ENCODE measurements around the gene NME1. TPM values are rescaled to one million over a fixed set of nuclear protein-coding genes. Genes with fewer than 3 reads are reported as not detected.
"Not testable (repeated sequence)": the region's sequence is repeated elsewhere in the genome, so short reads cannot be mapped to it uniquely, and the experiment has no call there.

The NME1 gene
- total RNA-seq = 10 to 100 TPM; 21.1 to 67.6 (median 61.1) TPM

DNA sequence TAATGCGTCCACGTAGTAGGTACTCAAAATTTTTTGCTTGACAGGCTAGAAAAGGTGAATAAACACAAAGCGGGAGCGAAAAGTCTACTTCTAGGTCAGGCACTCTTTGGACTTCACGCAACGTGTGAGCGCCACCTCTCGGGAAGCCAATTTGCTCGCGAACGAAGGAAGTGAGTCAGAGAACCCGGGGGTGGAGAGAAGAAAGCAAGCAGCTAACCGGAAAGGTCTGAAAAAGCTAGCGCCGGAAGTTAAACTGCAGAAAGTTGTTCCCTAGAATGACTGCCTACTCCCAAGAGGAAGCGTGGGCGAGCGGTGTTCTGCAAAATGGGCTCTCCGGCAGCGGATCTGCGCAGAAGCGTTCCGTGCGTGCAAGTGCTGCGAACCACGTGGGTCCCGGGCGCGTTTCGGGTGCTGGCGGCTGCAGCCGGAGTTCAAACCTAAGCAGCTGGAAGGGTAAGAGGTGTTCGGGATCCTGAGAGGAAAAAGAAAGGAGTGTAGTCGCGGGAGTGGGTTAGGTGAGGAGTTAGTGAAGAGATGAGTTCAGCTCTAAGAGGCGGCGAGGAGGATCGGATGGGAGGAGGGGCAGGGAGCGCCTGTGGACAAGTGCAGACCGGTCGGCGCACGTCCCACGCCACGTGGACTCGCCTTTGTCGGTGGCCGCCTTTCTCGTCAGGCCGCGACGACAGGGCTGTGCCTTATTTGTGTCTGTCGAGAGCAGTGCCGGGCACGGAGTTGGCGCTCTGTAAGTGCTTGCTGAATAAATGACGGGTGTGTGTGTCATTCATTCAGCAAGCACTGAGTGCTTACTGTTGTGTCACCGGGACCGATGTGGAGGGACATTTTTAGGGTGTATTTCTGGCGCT is at the start of gene NME1:
TSS of gene NME1 (plus strand) at position 350 of the 863 bp plus-strand sequence. CDS start 2,096 bp downstream, outside the sequence.
- Histone ChIP-seq H3K4me3 (peak within 1 kb of the TSS; percentile 63), H3K27ac (peak within 1 kb of the TSS; percentile 66), H3K4me1 (peaks cover 22% of the 10 kb centered on the region), H3K9me3 (no peaks in the 10 kb centered on the region), H3K27me3 (no peaks in the 10 kb centered on the region), H3K36me3 (peaks cover 9% of the 10 kb centered on the region)
- under 1% methylated on average over 60 of the region's 60 CpGs for WGBS
- peak; percentile 98 for DNase-seq (ENCODE audit: low spot score in 2 of 2)
- TF ChIP-seq POLR2AphosphoS5 (IDR thresholded peaks at IDR 0.05) (peak in 2 of 3 donors; percentile 82 to 97), POLR2A (IDR thresholded peaks at IDR 0.05) (no peak), EP300 (IDR thresholded peaks at IDR 0.05) (no peak)
- TF ChIP-seq, protein P1, sequence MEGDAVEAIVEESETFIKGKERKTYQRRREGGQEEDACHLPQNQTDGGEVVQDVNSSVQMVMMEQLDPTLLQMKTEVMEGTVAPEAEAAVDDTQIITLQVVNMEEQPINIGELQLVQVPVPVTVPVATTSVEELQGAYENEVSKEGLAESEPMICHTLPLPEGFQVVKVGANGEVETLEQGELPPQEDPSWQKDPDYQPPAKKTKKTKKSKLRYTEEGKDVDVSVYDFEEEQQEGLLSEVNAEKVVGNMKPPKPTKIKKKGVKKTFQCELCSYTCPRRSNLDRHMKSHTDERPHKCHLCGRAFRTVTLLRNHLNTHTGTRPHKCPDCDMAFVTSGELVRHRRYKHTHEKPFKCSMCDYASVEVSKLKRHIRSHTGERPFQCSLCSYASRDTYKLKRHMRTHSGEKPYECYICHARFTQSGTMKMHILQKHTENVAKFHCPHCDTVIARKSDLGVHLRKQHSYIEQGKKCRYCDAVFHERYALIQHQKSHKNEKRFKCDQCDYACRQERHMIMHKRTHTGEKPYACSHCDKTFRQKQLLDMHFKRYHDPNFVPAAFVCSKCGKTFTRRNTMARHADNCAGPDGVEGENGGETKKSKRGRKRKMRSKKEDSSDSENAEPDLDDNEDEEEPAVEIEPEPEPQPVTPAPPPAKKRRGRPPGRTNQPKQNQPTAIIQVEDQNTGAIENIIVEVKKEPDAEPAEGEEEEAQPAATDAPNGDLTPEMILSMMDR (IDR thresholded peaks at IDR 0.05) = peak; percentile 47 to 81

DNA sequence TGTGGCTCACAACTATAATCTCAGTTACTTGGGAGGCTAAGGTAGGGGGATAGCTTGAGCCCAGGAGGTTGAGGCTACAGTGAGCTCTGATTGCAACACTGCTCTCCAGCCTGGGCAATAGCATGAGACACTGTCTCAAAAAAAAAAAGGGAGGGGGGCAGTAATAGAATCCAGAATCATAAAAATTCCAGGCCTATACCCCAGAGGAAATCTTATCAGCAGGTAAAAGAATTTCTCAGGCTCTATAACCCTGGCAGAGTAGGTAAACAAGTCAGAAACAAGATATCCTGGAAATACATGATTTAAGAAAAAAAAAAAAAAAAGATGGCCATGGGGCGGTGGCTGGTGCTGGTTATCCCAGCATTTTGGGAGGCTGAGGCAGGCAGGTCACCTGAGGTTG is 45.6 kb upstream of the NME1 start:
- Histone ChIP-seq H3K27ac (no peak overlapping the region), H3K4me1 (peaks cover 13% of the 10 kb centered on the region)
- WGBS = 92% methylated on average over 1 of the region's 1 CpG

DNA sequence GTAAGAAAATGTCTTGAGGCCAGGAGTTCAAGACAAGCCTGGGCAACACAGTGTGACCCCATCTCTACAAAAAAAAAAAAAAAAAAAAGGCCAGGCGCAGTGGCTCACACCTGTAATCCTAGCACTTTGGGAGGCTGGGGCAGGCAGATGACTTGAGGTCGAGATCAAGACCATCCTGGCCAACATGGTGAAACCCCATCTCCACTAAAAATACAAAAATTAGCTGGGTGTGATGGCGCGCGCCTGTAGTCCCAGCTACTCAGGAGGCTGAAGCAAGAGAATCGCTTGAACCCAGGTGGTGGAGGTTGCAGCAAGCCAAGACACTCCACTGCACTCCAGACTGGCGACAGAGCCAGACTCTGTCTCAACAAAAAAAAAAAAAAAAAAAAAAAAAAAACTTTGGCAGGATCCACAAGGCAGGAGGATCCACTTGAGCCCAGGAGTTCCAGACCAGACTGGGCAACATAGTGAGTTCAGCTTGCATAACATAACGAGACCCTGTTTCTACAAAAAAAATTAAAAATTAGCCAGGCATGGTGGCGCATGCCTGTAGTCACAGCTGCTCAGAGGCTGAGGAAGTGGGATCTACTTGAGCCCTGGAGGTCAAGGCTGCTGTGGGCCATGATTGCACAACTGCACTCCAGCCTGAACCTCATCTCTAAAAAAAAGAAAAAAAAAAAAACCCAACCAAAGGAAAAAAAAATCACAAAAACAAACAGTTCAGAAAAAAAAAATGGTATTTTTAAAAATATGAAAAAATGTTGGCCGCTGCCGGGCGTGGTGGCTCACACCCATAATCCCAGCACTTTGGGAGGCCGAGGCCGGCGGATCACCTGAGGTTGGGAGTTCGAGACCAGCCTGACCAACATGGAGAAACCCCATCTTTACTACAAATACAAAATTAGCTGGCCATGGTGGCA is 40.8 kb upstream of the NME1 start:
- H3K36me3 ChIP-seq; H3K9me3 ChIP-seq; DNase-seq (ENCODE audit: low spot score in 2 of 2); H3K27me3 ChIP-seq; H3K4me3 ChIP-seq; H3K27ac ChIP-seq: not testable (repeated sequence)
- peak in 1 of 3 donors; percentile 35 for TF ChIP-seq POLR2AphosphoS5 (IDR thresholded peaks at IDR 0.05)
- H3K4me1 ChIP-seq = peaks cover 17% of the 10 kb centered on the region
- WGBS = 81% methylated on average over 16 of the region's 16 CpGs

More for the DNA sequence above, 45.6 kb upstream of the NME1 start:
- DNase-seq (ENCODE audit: low spot score in 2 of 2) = no peak
- Histone ChIP-seq H3K36me3 (no peaks in the 10 kb centered on the region), H3K27me3 (no peaks in the 10 kb centered on the region), H3K9me3 (no peaks in the 10 kb centered on the region), H3K4me3 (no peak overlapping the region)
- TF ChIP-seq EP300 (IDR thresholded peaks at IDR 0.05) (no peak), POLR2AphosphoS5 (IDR thresholded peaks at IDR 0.05) (no peak), POLR2A (IDR thresholded peaks at IDR 0.05) (no peak)
- TF ChIP-seq, protein P1 (IDR thresholded peaks at IDR 0.05) = no peak

DNA sequence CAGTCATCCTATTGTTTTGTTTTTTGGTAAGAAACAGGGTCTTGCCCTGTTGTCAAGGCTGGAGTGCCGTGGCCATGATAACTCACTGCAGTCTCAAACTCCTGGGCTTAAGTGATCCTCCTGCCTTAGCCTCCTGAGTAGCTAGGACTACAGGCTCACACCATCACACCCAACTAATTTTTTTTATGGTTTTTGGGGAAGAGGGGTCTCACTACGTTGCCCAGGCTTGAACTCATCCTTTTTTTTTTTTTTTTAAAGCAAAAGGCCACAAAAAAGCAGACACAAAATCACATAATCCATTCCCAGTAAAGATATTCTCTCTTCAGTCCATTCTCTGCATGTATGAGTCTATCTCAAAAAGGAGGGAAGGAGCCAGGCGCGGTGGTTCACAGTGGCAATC is 38.2 kb upstream of the NME1 start:
- Histone ChIP-seq H3K4me1 (peaks cover 39% of the 10 kb centered on the region), H3K27me3 (no peaks in the 10 kb centered on the region), H3K4me3 (no peak overlapping the region), H3K9me3 (no peaks in the 10 kb centered on the region), H3K27ac (no peak overlapping the region), H3K36me3 (no peaks in the 10 kb centered on the region)
- DNase-seq (ENCODE audit: low spot score in 2 of 2) = no peak
- WGBS = 96% methylated on average over 4 of the region's 4 CpGs
- TF ChIP-seq, protein P1 (IDR thresholded peaks at IDR 0.05) = no peak
- no peak for TF ChIP-seq EP300 (IDR thresholded peaks at IDR 0.05)
- TF ChIP-seq POLR2A (IDR thresholded peaks at IDR 0.05) = no peak
- TF ChIP-seq POLR2AphosphoS5 (IDR thresholded peaks at IDR 0.05) = no peak

DNA sequence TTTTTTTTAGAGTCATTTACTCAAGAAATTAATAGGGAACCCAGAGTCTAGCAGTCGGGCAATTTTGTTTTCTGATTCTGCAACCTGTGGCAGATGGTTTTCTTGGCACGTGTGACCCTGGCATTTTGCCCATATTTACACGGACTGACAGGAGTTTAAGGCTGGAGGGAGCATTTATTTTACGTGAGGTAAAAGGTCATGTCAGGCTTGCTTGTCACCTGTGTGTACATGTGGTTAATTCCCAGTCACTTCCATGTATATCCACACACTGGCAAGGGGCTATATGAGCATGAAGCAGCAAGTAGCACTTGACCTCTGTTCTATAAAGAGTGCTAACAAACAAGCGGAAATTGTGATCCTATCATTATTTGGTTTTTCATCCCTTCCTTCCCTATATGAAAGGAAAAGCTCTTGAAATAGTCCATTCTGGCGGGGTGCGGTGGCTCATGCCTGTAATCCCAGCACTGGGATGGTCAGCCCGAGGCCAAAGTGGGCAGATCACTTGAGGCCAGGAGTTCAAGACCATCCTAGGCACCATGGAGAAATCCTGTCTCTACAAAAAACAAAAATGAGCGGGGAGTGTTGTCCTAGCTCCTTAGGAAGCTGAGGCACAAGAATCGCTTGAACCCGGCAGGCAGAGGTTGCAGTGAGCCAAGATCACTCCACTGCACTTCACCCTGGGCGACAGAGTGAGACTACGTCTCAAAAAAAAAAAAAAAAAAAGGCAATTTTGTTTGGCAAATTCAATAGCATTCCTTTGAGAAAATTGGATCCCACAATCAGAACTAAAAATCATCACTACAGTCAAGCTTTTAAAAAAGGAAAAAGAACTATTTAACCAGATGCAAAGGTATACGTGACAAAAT is 34.8 kb upstream of the NME1 start:
- H3K27me3 ChIP-seq = no peaks in the 10 kb centered on the region
- H3K4me1 ChIP-seq = peaks cover 48% of the 10 kb centered on the region
- H3K4me3 ChIP-seq = peak overlapping the region; percentile 75
- H3K36me3 ChIP-seq = no peaks in the 10 kb centered on the region
- H3K27ac ChIP-seq = peak overlapping the region; percentile 100
- TF ChIP-seq, protein P1 (IDR thresholded peaks at IDR 0.05) = no peak
- TF ChIP-seq EP300 (IDR thresholded peaks at IDR 0.05) (no peak), POLR2AphosphoS5 (IDR thresholded peaks at IDR 0.05) (no peak), POLR2A (IDR thresholded peaks at IDR 0.05) (no peak)
- no peaks in the 10 kb centered on the region for H3K9me3 ChIP-seq
- WGBS = 35% methylated on average over 14 of the region's 14 CpGs
- no peak for DNase-seq (ENCODE audit: low spot score in 2 of 2)

Measured in suprapubic skin (tissue), 4 donors.